ENCODE measurements around the gene TAF3.
"Not testable (repeated sequence)": the region's sequence is repeated elsewhere in the genome, so short reads cannot be mapped to it uniquely, and the experiment has no call there.

Gene TAF3

DNA sequence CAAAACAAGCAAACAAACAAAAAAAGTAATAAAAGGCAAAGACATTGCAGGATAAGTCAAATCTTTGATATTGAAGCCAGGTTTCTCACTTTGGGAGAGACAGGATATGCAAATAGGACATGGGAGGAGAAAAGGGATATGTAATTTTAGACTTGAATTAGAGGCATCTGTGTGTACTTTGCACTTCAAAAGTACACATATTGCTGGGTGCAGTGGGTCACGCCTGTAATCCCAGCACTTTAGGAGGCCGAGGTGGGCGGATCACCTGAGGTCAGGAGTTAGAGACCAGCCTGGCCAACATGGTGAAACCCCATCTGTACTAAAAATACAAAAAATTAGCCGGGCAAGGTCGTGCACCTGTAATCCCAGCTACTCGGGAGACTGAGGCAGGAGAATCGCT lies 6.6 kb upstream of the TAF3 start:
- DNase-seq (ENCODE audit: low read depth): not testable (repeated sequence)

DNA sequence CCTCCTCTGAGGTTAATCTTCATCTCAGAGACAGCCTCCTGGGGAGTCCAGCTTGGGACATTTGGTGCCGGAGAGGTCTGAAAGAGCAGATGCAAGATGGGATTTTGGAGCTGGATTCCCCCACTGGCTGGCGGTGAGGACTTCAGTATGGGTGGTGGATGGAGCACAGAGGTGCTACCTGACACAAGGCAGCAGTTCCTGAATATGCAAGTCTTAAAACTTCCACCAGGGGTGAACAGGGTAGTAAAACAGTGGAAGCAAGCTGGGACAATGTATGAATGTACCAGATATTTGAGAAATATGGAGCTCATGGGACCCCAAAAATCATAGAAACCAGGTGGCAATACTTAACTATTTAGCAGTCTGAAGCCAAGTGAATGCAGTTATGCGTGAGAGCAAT lies 4.8 kb upstream of the TAF3 start:
- no peak for DNase-seq (ENCODE audit: low read depth)

DNA sequence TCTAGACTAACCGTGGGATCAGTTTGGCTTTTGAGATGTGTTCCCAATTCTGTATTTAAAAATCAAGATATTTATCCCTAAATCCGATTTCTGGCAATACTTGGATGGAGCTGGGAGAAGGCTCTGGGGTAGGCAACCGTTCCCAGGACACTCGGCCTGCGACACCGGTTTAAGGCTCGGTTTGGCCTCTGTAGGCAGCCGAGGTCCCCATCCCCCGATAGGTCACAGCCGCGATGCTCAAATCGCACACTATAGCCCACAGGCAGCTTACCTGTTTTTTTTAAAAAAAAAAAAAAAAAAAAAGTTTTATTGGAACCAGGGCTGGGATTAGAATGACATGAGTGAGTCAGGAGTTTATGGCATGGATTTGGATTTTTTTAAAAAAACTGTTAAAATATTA lies 729 bp upstream of the TAF3 start:
- DNase-seq (ENCODE audit: low read depth): no peak

DNA sequence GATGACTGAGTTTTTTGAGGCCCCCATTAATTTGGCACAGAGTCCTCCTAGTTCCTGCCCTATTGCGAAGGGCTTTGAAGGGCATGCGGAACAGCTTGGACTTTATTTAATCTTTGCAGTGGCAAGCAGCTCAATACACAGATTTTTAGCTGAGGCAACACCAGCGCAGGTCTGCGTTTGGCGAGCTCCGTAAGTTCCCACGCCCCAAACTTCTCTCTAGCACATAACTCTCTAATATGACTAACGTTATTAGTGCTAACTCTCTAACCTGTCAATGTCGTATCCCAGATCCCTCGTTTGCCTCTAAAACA lies 366 bp upstream of the TAF3 start:
- no peak for DNase-seq (ENCODE audit: low read depth)

DNA sequence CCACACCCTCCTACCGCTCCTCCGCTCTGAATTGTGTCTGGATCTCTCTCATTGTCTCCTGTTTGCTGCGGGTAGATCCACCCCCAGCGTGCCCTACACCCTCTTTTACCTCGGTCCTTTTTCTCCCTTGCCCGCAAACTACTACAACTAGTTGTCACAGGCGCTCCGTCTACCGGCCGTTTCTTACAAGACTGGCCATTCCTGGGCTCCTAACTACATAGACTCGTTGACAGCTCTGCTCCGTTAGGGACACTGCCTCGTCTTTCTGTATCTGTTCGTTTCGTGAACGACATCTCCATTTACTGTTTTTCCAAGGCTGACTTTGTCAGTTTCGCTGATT lies 786 bp downstream of the TAF3 start:
- DNase-seq (ENCODE audit: low read depth): no peak

DNA sequence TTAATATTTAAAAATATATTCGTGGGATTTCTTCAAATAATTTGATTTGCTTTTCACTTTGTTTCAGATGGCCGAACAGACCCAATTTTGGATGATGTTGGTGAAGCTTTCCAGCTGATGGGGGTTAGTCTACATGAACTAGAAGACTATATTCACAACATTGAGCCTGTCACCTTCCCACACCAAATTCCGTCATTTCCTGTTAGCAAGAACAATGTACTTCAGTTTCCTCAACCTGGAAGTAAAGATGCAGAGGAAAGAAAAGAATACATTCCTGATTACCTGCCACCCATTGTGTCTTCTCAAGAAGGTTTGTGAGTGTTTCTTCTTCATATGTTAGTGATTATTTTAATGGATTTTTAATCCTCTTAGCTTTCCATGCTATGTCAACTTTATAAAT lies 5.9 kb downstream of the TAF3 start:
- no peak for DNase-seq (ENCODE audit: low read depth)

DNA sequence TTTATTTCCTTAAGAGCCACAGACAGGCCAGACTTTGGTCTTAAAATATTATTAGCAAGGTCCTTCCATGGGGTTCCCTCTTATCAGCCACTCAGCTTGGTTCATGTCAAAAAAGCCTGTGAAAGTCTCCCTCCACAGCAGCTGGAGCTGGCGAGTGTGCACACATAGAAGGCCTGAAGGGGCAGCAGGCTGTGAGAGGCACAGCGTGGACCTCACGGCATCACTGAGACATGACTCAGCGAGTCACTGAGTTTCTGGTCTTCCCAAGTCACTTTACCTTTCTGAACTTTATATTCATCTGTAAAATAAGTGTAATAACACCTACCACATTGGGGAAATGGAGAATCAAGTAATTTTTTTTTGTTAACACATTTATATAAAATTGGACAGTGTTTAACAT lies 8.7 kb downstream of the TAF3 start:
- DNase-seq (ENCODE audit: low read depth): no peak

DNA sequence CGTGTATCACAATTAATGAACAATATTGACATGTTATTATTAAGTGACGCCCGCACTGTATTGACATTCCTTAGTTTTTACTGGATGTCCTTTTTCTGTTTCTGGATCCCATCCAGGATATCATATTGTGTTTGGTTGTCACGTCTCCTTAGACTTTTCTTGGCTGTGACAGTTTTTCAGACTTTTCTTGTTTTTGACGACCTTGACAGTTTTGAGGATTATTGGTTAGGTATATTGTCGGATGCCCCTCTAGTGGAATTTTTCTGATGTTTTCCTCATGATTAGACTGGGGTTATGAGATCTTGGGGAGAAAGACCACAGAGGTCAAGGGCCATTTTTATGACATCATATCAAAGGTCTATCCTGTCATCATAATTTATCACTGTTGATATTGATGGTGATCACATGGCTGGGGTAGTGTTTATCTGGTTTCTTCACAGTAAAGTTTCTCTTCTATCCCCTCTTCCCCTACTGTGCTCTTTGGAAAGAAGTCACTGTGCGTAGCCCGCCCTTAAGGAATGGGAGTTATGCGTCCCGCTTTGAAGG lies 11.1 kb downstream of the TAF3 start:
- no peak for DNase-seq (ENCODE audit: low read depth)

DNA sequence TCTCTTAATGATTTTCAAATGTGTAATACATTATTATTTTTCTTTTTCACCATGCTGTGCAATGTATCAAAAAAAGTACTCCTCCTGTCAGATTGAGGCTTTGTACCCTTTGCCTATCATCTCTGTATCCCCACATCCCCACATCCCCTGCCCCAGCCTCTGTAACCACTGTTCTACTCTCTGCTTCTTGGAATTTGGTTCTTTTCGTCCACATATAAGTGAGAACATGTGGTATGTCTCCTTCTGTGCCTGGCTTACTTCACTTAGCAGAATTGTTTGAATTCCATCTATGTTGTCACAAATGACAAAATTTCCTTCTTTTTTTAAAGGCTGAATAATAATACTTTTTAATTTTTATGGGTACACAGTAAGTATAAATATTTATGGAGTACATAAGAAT lies 13.8 kb downstream of the TAF3 start:
- no peak for DNase-seq (ENCODE audit: low read depth)

DNA sequence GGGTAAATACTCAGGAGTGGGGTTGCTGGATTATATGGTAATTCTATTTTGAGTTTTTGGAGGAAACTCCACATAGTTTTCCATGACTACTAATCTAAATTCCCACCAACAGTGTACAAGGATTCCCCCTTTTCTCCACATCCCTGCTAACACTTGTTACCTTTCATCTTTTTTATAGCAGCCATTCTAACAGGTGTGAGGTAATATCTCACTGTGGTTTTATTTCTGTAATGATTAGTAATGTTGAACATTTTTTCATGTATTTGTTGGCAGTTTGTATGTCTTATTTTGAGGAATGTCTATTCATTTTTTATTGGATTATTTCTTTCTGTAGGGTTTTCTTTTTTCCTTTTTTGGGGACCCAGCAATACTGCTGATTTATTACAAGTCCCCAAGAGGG lies 14.9 kb downstream of the TAF3 start:
- no peak for DNase-seq (ENCODE audit: low read depth)

DNA sequence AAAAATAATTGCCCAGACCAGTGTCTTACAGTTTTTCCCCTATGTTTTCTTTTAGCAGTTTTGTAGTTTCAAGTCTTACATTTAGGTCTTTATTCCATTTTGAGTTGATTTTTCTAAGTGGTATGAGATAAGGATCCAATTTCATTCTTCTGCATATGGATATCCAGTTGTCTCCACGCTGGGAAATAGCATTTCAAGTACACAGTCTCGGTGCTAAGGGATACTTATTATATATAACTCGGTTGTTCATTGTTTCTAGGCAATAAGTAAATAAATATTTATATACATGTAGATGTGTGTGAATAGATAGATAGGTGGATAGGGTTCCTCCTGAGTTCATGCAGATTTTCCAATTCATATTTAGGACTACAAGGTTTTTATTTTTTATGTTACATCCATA lies 16.0 kb downstream of the TAF3 start:
- no peak for DNase-seq (ENCODE audit: low read depth)

DNA sequence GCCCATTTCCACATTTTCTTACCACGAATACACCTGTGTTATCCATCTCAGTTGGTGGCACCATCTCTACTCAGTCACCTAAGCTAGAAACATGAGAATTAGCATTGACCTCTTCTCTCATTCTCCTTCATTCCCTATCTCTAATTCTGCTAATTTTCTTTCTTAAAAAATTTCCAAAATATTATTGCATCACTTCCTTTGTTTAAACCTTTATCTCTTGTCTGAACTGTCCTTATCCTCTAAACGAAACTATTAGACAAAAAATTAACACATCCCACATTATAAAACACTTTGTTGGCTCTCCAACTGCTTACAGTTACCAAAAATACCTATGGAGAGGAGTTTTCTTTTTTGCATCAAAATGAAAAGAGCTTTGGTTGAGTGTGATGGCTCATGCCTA lies 18.3 kb downstream of the TAF3 start:
- no peak for DNase-seq (ENCODE audit: low read depth)

DNA sequence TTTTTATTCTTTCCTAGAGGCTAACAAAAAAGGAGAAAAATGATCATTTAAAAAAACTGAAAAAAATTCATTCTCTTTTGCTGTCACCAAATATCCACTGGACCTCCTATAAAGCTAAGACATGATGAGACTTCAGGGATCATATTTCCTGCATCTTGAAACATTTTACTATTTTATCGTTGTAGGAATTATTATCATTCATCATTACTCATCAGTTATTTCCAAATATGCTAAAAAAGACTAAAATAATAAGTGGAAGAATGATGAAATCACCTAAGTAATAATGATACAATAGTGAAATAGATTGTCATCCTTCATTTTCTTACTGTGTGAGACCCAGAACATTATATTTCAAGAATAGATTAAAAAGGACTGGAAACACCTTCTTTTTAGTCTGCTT lies 28.3 kb downstream of the TAF3 start:
- no peak for DNase-seq (ENCODE audit: low read depth)

DNA sequence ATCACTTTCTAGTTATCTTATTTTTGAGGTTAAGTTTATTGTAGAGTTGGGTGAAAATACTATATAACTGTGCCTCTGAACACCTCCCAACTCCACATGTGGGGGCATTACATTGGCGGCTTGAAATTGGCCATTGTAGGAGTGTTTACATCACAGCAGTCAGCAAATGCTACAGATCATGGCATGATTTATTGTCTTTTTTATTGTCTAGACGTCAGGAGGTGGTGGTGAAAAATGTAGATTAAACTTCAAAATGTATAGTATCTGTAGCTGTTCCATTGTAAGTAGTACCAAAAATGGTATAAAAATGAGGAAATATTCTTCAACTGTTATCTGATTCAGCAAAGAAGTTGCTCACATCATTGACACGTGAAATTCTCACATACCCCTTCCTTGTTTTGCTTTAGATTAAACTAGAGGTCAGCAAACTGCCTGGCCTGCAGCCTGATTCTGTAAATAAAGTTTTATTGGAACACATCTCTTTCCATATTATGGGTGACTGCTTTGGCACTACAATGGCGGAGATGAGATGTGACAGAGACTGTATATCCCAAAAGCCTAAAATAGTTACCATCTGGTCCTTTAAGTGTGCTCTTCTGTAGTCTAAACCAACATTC lies 35.0 kb downstream of the TAF3 start:
- DNase-seq (ENCODE audit: low read depth): no peak

DNA sequence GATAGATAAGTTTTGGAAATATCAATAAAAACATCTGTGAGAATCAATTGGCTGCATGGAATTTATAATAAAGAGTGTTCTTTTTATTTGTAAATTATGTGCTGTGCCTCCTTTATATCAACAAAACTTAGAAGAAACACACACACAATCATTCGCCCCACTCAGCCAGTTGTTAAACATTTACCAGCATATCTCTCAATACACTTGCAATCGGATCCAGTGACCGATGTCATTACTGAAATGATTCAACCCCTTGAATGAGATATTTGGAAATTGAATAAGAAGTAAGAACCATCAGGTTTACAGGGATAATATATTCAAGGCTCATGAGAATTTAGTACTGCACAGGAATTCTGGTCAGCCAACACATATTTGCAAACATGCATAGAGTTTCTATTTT lies 35.6 kb downstream of the TAF3 start:
- no peak for DNase-seq (ENCODE audit: low read depth)

DNA sequence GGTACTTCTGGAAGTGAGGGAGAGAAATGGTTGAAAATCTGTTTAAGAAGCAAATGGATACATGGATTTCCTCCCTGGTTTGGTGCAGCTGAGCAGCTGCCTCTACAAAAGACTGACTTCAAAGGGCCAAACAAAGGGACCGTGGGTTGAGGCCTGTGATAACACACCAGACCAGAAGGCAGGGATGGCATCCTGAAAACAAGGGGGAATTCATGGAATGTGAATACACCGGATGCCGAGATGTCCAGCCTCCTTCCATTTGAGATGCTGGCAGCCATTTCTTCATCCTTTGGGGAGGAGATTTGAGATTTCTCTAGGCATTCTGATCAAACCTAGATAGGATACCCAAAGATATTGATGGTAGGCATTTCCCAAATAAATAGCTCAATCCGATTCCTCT lies 36.9 kb downstream of the TAF3 start:
- DNase-seq (ENCODE audit: low read depth): no peak

DNA sequence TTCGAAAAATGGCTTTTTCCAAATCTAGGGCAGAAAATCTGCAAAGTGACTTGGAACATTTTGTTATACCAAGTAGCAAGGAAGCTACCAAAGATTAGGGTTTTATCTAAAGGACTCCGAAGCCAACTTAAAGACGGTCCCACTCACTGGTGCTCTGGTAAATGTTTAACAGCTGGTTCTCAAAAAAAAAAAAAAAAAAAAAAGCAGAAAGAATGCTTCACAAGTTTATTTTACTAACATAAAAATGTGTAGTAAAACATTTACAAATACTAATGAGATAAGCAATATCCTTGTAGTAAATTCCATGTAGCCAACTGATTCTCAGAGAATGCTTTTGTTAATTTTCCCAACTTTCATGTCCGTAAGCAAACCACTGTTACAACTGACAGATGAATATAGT lies 38.4 kb downstream of the TAF3 start:
- no peak for DNase-seq (ENCODE audit: low read depth)

DNA sequence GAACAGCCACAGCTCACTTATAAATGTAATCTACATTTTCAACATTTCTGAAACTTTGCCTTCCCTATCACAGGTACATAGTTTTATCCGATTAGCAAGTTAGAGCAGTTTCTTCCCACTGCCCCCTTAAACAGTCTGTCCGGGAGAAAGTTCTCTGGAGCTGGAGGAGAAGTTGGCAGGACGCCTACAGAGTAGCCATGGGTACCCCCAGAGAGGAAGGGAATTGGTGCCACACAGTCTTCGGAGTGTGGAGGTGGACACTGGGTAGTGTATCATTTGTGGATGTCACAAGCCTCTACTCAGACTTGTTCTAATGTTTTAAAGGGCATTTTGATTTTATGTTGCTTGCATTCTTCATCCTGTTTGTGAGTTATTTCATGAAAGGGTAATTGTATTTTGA lies 39.0 kb downstream of the TAF3 start:
- no peak for DNase-seq (ENCODE audit: low read depth)

DNA sequence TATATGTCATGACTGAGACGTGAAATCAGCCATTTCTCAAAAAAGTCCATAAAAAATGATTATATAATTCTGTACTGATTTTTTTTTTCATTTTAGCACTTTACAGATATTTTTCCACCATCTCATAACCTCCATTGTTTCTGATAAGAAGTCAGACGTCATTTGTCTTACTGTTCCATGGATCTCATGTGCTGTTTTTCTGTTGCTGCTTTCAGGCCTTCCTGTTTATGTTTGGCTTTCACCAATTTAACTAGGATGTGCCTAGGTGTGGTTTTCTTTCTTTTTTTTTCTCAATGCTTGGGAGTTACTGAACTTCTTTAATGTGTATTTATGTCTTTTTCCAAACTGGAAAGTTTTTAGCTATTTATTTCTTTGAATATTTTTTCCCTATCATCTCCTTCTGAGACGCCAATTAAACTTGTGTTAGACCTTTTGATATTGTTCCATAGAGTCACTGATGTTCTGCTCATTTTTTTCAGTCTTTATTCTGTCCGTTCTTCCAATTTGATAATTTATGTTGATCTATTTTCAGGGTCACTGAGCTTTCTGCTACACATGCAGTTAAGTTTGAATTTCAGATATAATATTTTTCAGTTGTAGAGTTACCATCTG lies 43.3 kb downstream of the TAF3 start:
- no peak for DNase-seq (ENCODE audit: low read depth)

DNA sequence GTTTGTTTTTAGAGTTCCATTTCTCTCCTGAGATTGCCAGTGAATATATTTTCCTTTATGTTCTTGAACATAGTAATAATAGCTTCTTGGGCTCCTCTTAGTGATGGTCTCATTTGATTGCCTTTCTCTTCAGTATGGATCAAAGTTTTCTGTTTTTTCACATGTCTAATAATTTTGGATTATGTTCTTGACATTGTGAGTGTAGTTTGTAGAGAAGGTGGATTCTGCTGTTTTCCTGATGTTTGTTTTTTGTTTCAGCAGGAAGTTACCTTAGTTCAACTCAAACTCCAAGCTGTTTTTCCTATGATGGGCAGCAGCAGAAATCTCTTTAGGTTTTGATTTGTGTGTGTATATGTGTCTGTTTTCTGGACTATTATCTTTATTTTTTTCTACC lies 43.8 kb downstream of the TAF3 start:
- DNase-seq (ENCODE audit: low read depth): no peak

DNA sequence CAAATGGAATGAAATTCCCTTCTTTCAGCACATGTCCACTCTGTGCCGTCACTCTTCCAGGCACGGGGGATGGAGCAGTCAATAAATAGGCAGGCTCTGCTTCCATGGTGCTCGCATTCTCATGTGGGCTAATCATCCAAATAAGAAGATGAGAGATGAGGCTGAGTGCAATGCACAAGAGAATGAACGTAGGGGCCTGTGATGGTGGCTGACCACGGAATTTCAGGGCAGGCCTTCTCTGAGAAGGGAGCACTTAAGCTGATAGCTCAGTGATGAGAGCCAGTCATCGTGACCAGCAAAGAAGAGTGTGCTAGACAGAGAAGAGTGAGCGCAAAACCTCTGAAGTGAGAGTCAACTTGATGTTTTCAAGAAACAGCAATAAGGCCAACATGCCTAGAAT lies 47.9 kb downstream of the TAF3 start:
- no peak for DNase-seq (ENCODE audit: low read depth)

DNA sequence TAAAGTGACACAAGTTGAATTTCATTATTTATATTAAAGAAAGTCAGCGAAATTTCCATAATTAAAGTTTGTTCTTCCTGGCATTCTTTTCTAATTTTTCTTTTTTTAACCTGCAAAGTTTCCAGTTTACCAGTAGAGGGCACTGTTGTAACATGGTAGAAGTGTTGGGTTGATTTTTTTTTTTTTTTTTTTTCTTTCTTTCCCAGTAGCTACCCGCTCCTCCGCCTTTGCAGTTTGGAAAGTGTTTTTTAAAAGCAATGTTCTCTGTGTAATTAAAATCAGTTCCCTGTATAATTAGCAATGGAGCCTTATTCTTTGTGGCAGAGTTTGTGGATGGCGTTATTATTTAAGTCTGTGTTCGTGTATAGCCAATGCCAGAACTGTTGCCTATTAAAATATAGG lies 53.7 kb downstream of the TAF3 start:
- no peak for DNase-seq (ENCODE audit: low read depth)

DNA sequence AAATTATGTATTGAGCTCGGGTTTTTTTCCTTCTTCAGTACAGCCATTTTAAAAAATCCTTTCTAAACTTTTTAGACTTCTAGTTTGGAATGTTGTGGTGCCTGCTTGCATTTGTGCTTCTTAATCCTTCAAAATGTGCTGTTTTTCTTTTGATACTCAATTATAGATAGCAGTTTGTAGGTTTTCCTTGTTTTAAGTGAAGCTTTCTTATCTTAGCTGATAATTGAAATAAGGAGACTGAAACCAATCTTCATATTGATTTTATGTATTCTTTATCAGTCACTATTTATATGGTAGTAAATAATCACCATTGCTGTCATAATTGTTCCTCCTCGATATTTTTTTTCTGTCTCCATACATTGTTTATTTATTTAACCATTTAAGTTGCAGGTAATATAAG lies 56.6 kb downstream of the TAF3 start:
- DNase-seq (ENCODE audit: low read depth): no peak

DNA sequence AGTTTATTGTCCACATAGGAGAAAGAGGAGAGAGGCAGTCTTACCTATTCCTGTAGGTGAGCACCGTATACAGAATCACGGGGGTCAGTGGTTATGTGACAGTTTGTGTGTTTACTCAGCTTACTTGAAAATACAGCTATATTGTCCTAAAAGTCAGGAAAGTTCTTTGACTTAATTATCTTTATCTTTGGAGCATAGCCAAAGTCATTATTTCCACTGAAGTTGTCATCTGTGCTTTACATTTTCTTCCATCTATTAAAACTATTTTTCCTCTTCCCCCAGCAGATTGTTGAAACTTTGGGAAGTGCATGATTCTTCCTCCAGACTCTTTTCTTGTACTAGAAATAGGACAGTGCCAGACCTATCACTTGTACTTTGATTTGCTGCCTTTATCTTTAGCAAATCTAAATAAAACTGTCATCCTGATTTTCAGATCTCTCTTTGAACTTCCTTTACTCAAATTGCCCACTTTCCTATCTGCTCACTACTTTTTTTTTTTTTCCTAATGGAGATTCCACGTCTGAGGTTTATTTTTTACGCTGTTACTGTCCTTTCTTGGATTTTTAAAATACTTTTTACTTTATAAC lies 58.3 kb downstream of the TAF3 start:
- no peak for DNase-seq (ENCODE audit: low read depth)
